ENCODE results near the gene HELQ. TPM values are rescaled to one million over a fixed set of nuclear protein-coding genes. Genes with fewer than 3 reads are reported as not detected.

The HELQ gene
- total and polyA plus RNA-seq, 10 of the 15 experiments (the other 5 are each of a cell fraction or from before 2014, with no cell fraction given) = 4.5 to 13.3 (median 10.6) TPM

GRCh38 chr4:83389037-83389720, 66.4 kb downstream of the HELQ start:
- POLR2A ChIA-PET = no interaction called here
- no peak for FAIRE-seq
- TF ChIP-seq JUNB (IDR thresholded peaks at IDR 0.05) (no peak), ZBTB40 (IDR thresholded peaks at IDR 0.05; ENCODE audit: borderline replicate concordance) (no peak), CEBPB (IDR thresholded peaks at IDR 0.05; ENCODE audit: borderline replicate concordance in 1 of 2, low read depth in 2 of 2, low read length in 2 of 2) (no peak), NKRF (conservative IDR thresholded peaks at IDR 0.05) (no peak), CTCF (IDR thresholded peaks at IDR 0.05 in 2 of 3, conservative IDR thresholded peaks at IDR 0.05 in 1 of 3; ENCODE audit: control insufficient read depth in 2 of 3, extremely low read depth in 1 of 3, insufficient read depth in 1 of 3, low read depth in 3 of 3, low read length in 3 of 3) (no peak), MEF2B (IDR thresholded peaks at IDR 0.05; ENCODE audit: partially characterized antibody, poor library complexity, severe bottlenecking) (no peak), PKNOX1 (IDR thresholded peaks at IDR 0.05) (no peak), DPF2 (IDR thresholded peaks at IDR 0.05) (no peak), TARDBP (IDR thresholded peaks at IDR 0.05; ENCODE audit: borderline replicate concordance) (no peak), IKZF2 (IDR thresholded peaks at IDR 0.05) (no peak), IRF4 (IDR thresholded peaks at IDR 0.05; ENCODE audit: low read depth, low read length) (no peak), FOXK2 (IDR thresholded peaks at IDR 0.05) (no peak)

More at GRCh38 chr4:83389037-83389720, 66.4 kb downstream of the HELQ start:
- H3K4me1 ChIP-seq (ENCODE audit: control insufficient read depth, insufficient read depth, low read length) = no peaks in the 10 kb centered on the region
- in situ Hi-C loops (cut with MboI) (no loop called here), intact Hi-C loops (cut with micrococcal nuclease; ENCODE audit: unreplicated experiment) (no loop called here)
- no peaks in the 10 kb centered on the region for H4K20me1 ChIP-seq (ENCODE audit: control insufficient read depth, insufficient read depth)
- H2AFZ ChIP-seq (ENCODE audit: control insufficient read depth, low read depth, low read length) = no peak overlapping the region; the same call in 1 of the 2 replicates
- H3K36me3 ChIP-seq (ENCODE audit: control insufficient read depth in 2 of 2, insufficient read depth in 2 of 2, low read length in 1 of 2) = no peaks in the 10 kb centered on the region
- CTCF ChIA-PET = interaction anchor here (0.7 to 1.1 kb wide), 3 partner anchors 10 to 60 kb away, joined by 3 read pairs; no protein-coding TSS in a partner anchor
- SMC1A ChIA-PET (ENCODE audit: uncharacterized antibody, unreplicated experiment) = interaction anchor here (1.1 kb wide), 1 partner anchor 18 kb away, joined by 3 read pairs; no protein-coding TSS in a partner anchor
- 75% methylated on average over 8 of the region's 8 CpGs for WGBS (ENCODE audit: insufficient coverage, insufficient replicate concordance, low lambda C conversion rate, missing lambda C conversion rate)
- no peak overlapping the region for H3K27ac ChIP-seq (ENCODE audit: control insufficient read depth, insufficient read depth)
- RAD21 ChIA-PET (ENCODE audit: unreplicated experiment) = no interaction called here
- H3K4me3 ChIP-seq = no peak overlapping the region
- ATAC-seq (no peak), DNase-seq (ENCODE audit: low read depth, low spot score) (no peak)
- no peaks in the 10 kb centered on the region for H3K79me2 ChIP-seq (ENCODE audit: control insufficient read depth, insufficient read depth, low read length)
- no peak overlapping the region for H3K9ac ChIP-seq (ENCODE audit: control insufficient read depth, insufficient read depth, low read length)
- no peak overlapping the region for H3K4me2 ChIP-seq (ENCODE audit: control insufficient read depth, insufficient read depth)
- BruUV-seq (replicated peaks) = no TSS peak
- no peaks in the 10 kb centered on the region for H3K27me3 ChIP-seq (replicated peaks in 1 of 2; ENCODE audit: control insufficient read depth in 2 of 2, insufficient read depth in 2 of 2, low read length in 1 of 2)
- no peaks in the 10 kb centered on the region for H3K9me3 ChIP-seq (replicated peaks; ENCODE audit: control insufficient read depth, insufficient read depth, low read length)
